OCI-LY1 (cell line): ENCODE measurements around the gene SENP3.

Experiments
- H2AFZ ChIP-seq: fragments of 200-600 bp; sonication (generic), shearing (Covaris generic); 2 replicates; pipeline ENCODE4 v1.6.0; 2014; ENCODE audit warnings: antibody characterized with exemption, mild to moderate bottlenecking, low read length
- H3F3A ChIP-seq: fragments of 200-600 bp; sonication (generic), shearing (Covaris generic); 2 replicates; pipeline ENCODE4 v1.6.0; 2014; ENCODE audit warnings: mild to moderate bottlenecking, antibody characterized with exemption, low read length, moderate library complexity; ENCODE audit not compliant: insufficient read depth
- H3K27ac ChIP-seq: fragments of 200-600 bp; sonication (generic); 2 replicates; pipeline ENCODE4 v1.5.1; 2014; ENCODE audit warnings: low read length, mixed run types, mild to moderate bottlenecking, low read depth; ENCODE audit not compliant: poor library complexity, severe bottlenecking
- H3K27me3 ChIP-seq: fragments of 200-600 bp; sonication (generic); 2 replicates; pipeline ENCODE4 v1.6.0; 2014; ENCODE audit warnings: antibody characterized with exemption, mild to moderate bottlenecking, low read length, moderate library complexity; ENCODE audit not compliant: insufficient read depth
- H3K36me3 ChIP-seq: fragments of 200-600 bp; sonication (generic); 2 replicates; pipeline ENCODE4 v1.6.1; 2014; ENCODE audit warnings: mild to moderate bottlenecking, antibody characterized with exemption, low read length, moderate library complexity, mixed read lengths; ENCODE audit not compliant: insufficient read depth
- H3K4me1 ChIP-seq: fragments of 200-600 bp; sonication (generic); 2 replicates; pipeline ENCODE4 v1.5.1; 2014; ENCODE audit warnings: mild to moderate bottlenecking, low read length, moderate library complexity; ENCODE audit not compliant: insufficient read depth, severe bottlenecking
- H3K4me2 ChIP-seq: fragments of 200-600 bp; sonication (generic), shearing (Covaris generic); 2 replicates; pipeline ENCODE4 v1.6.1; 2014; ENCODE audit warnings: low read length
- H3K4me3 ChIP-seq: fragments of 200-600 bp; sonication (generic); 2 replicates; pipeline ENCODE4 v1.5.1; 2014; ENCODE audit warnings: low read length, low read depth, mild to moderate bottlenecking, mixed read lengths; ENCODE audit not compliant: poor library complexity, severe bottlenecking
- H3K79me2 ChIP-seq: fragments of 200-600 bp; shearing (Covaris generic); 2 replicates; pipeline ENCODE4 v1.6.1; 2016; ENCODE audit warnings: mixed run types, low read length, mixed read lengths; ENCODE audit not compliant: insufficient read depth
- H3K9ac ChIP-seq: fragments of 200-600 bp; sonication (generic), shearing (Covaris generic); 2 replicates; pipeline ENCODE4 v1.6.1; 2014; ENCODE audit warnings: mild to moderate bottlenecking, low read length, mixed read lengths
- H3K9me2 ChIP-seq: fragments of 200-600 bp; sonication (generic), shearing (Covaris generic); 2 replicates; pipeline ENCODE4 v1.6.1; 2014; ENCODE audit warnings: low read depth, mild to moderate bottlenecking, low read length, mixed read lengths
- H3K9me3 ChIP-seq: fragments of 200-600 bp; shearing (Covaris generic); 2 replicates; pipeline ENCODE4 v1.6.1; 2014; ENCODE audit warnings: low read length, mixed read lengths
- H4K20me1 ChIP-seq: fragments of 200-600 bp; sonication (generic), shearing (Covaris generic); 2 replicates; pipeline ENCODE4 v1.6.0; 2016; ENCODE audit warnings: mild to moderate bottlenecking, low read length; ENCODE audit not compliant: insufficient read depth
- EZH2 ChIP-seq: fragments of 200-600 bp; sonication (generic), shearing (Covaris generic); IDR thresholded peaks from 2 replicates; pipeline ENCODE4 v1.8.0; 2017; ENCODE audit warnings: borderline replicate concordance, mixed run types, mild to moderate bottlenecking, antibody characterized with exemption, low read length, moderate library complexity, mixed read lengths
- TF ChIP-seq, protein P1 (sequence below): fragments of 200-600 bp; sonication (generic), shearing (Covaris generic); IDR thresholded peaks from 2 replicates; pipeline ENCODE4 v1.5.1; 2017; ENCODE audit warnings: mild to moderate bottlenecking, antibody characterized with exemption, low read length, moderate library complexity, mixed read lengths

SENP3 gene

DNA sequence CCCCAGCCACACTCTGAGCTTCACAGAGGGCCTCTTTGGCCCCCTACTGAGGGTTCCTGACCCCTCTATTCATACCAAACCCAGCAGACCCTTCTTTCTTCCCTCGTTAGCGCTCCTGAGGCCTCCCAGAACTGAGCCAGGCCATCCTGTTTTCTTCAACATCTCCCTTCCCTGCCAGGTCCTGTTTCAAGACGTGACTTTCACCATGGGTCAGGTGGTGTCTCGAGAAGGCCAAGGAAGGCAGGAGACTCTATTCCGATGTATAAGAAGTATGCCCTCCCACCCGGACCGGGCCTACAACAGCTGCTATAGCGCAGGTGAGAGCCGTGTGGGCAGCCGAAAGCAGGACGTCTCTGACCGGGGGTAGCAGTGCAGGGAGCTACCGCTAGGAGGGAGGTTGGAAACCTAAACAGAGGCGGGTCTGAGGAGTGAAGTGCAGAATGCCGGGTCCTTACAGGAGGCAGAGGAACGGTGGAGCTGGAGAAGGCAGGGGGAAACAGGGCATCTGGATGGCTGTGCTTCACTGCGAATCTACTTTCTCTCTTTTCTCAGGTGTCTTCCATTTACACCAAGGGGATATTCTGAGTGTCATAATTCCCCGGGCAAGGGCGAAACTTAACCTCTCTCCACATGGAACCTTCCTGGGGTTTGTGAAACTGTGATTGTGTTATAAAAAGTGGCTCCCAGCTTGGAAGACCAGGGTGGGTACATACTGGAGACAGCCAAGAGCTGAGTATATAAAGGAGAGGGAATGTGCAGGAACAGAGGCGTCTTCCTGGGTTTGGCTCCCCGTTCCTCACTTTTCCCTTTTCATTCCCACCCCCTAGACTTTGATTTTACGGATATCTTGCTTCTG is 1.3 kb upstream of the SENP3 start:
- H3K27me3 ChIP-seq, result peaks cover 8% of the 10 kb centered on the region; the same call in 1 of the 2 replicates
- peak overlapping the region; percentile 93; the same call in 1 of the 2 replicates for H3K9ac ChIP-seq
- H3K9me2 ChIP-seq, result no peaks in the 10 kb centered on the region
- TF ChIP-seq, protein P1, sequence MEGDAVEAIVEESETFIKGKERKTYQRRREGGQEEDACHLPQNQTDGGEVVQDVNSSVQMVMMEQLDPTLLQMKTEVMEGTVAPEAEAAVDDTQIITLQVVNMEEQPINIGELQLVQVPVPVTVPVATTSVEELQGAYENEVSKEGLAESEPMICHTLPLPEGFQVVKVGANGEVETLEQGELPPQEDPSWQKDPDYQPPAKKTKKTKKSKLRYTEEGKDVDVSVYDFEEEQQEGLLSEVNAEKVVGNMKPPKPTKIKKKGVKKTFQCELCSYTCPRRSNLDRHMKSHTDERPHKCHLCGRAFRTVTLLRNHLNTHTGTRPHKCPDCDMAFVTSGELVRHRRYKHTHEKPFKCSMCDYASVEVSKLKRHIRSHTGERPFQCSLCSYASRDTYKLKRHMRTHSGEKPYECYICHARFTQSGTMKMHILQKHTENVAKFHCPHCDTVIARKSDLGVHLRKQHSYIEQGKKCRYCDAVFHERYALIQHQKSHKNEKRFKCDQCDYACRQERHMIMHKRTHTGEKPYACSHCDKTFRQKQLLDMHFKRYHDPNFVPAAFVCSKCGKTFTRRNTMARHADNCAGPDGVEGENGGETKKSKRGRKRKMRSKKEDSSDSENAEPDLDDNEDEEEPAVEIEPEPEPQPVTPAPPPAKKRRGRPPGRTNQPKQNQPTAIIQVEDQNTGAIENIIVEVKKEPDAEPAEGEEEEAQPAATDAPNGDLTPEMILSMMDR, result peak; percentile 58
- TF ChIP-seq EZH2, result no peak
- no peaks in the 10 kb centered on the region for H3F3A ChIP-seq
- H3K4me3 ChIP-seq, result peak overlapping the region; percentile 77
- peaks cover 34% of the 10 kb centered on the region for H3K4me1 ChIP-seq
- peak overlapping the region; percentile 89 for H3K4me2 ChIP-seq
- H3K79me2 ChIP-seq, result peaks cover 9% of the 10 kb centered on the region; the same call in 1 of the 2 replicates
- H3K9me3 ChIP-seq, result no peaks in the 10 kb centered on the region
- no peaks in the 10 kb centered on the region for H4K20me1 ChIP-seq
- no peak overlapping the region for H2AFZ ChIP-seq
- H3K27ac ChIP-seq, result no peak overlapping the region
- peaks cover 22% of the 10 kb centered on the region for H3K36me3 ChIP-seq

DNA sequence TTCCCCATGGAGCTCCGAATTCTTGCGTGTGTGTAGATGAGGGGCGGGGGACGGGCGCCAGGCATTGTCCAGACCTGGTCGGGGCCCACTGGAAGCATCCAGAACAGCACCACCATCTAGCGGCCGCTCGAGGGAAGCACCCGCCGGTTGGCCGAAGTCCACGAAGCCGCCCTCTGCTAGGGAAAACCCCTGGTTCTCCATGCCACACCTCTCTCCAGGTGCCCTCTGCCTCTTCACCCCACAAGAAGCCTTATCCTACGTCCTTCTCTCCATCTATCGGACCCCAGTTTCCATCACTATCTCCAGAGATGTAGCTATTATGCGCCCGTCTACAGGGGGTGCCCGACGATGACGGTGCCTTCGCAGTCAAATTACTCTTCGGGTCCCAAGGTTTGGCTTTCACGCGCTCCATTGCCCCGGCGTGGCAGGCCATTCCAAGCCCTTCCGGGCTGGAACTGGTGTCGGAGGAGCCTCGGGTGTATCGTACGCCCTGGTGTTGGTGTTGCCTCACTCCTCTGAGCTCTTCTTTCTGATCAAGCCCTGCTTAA is 617 bp upstream of the SENP3 start:
- H3F3A ChIP-seq, result no peaks in the 10 kb centered on the region
- no peaks in the 10 kb centered on the region for H4K20me1 ChIP-seq
- peaks cover 9% of the 10 kb centered on the region; the same call in 1 of the 2 replicates for H3K79me2 ChIP-seq
- TF ChIP-seq EZH2, result no peak
- TF ChIP-seq, protein P1, result peak; percentile 67
- no peaks in the 10 kb centered on the region for H3K9me3 ChIP-seq
- H3K4me3 ChIP-seq, result peak overlapping the region; percentile 77
- H2AFZ ChIP-seq, result 0 out of 2 replicates have a peak overlapping the region, but pooled peaks have one; percentile 21
- H3K4me2 ChIP-seq, result peak overlapping the region; percentile 89
- peaks cover 8% of the 10 kb centered on the region; the same call in 1 of the 2 replicates for H3K27me3 ChIP-seq
- H3K36me3 ChIP-seq, result peaks cover 29% of the 10 kb centered on the region
- peaks cover 34% of the 10 kb centered on the region for H3K4me1 ChIP-seq
- no peaks in the 10 kb centered on the region for H3K9me2 ChIP-seq
- H3K27ac ChIP-seq, result peak overlapping the region; percentile 72
- H3K9ac ChIP-seq, result peak overlapping the region; percentile 93

DNA sequence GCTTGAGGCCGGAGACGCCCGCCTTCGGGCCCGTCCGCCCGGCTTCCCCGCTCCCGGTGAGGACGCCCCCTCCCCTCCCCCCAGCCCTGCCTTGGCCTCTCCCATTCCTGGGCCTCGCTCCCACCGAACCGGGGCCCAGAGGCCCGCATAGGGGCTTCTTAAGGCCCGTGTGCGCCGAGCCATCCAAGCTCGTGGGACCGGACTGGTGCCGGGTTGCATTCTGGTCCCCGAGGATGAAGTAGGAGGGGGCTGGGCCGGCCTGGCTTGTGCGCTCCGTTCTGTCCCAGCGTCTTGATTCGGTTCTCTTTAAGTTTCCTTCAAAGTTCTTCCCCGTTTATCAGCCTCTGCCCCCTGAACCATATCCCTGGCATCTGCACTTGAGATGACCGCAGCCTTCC is 488 bp downstream of the SENP3 start:
- peak overlapping the region; percentile 77 for H3K4me3 ChIP-seq
- peak overlapping the region; percentile 16 for H3K27ac ChIP-seq
- H3K36me3 ChIP-seq, result peaks cover 39% of the 10 kb centered on the region
- H4K20me1 ChIP-seq, result no peaks in the 10 kb centered on the region
- no peaks in the 10 kb centered on the region for H3K9me2 ChIP-seq
- peaks cover 8% of the 10 kb centered on the region; the same call in 1 of the 2 replicates for H3K27me3 ChIP-seq
- H3F3A ChIP-seq, result no peaks in the 10 kb centered on the region
- H3K79me2 ChIP-seq, result peaks cover 9% of the 10 kb centered on the region; the same call in 1 of the 2 replicates
- H3K9me3 ChIP-seq, result no peaks in the 10 kb centered on the region
- peaks cover 34% of the 10 kb centered on the region for H3K4me1 ChIP-seq
- H3K9ac ChIP-seq, result peak overlapping the region; percentile 93
- H3K4me2 ChIP-seq, result peak overlapping the region; percentile 89
- H2AFZ ChIP-seq, result no peak overlapping the region
- TF ChIP-seq, protein P1, result no peak
- no peak for TF ChIP-seq EZH2
